ENCODE measurements around the gene TMEM9. TPM values are rescaled to one million over a fixed set of nuclear protein-coding genes. Genes with fewer than 3 reads are reported as not detected.
A peak's percentile ranks its signal among the peaks of the same experiment; 100 is the strongest.

TMEM9 gene
- total RNA-seq, 2 donors from 2014 or later = 145 to 156 TPM

GRCh38 chr1:201142011-201142848 lies 12.0 kb downstream of the TMEM9 start:
- no peaks in the 10 kb centered on the region for H3K27me3 Mint-ChIP-seq (ENCODE audit: insufficient read depth)
- peak overlapping the region; percentile 67 for H3K27ac Mint-ChIP-seq
- Histone ChIP-seq H3K36me3 (ENCODE audit: control insufficient read depth, insufficient read depth, low read length) (peaks cover 93% of the 10 kb centered on the region), H3K9ac (ENCODE audit: extremely low read depth, low read length, poor library complexity, severe bottlenecking) (no peak overlapping the region), H3K4me1 (ENCODE audit: control insufficient read depth, insufficient read depth, low read length) (no peaks in the 10 kb centered on the region), H3K27ac (ENCODE audit: low read depth, low read length) (no peak overlapping the region), H3K9me3 (ENCODE audit: control insufficient read depth, low read length) (no peaks in the 10 kb centered on the region), H3K4me3 (ENCODE audit: low read length) (no peak overlapping the region), H3K27me3 (ENCODE audit: control insufficient read depth, insufficient read depth, low read length, poor library complexity, severe bottlenecking) (no peaks in the 10 kb centered on the region)
- 92 to 98% methylated on average over 11 to 16 of the region's 16 CpGs for WGBS, 2 experiments (ENCODE audit: insufficient coverage in 1 of 2, insufficient read length in 1 of 2)
- no peak for TF ChIP-seq CTCF (conservative IDR thresholded peaks at IDR 0.05)
- peaks cover 9% of the 10 kb centered on the region for H3K4me1 Mint-ChIP-seq
- no peak for DNase-seq
- H3K4me3 Mint-ChIP-seq = no peak overlapping the region
- peaks cover 83% of the 10 kb centered on the region for H3K36me3 Mint-ChIP-seq (ENCODE audit: low read depth)
- no peaks in the 10 kb centered on the region for H3K9me3 Mint-ChIP-seq

- Mint-ChIP-seq H3K36me3 (ENCODE audit: low read depth) (peaks cover 80% of the 10 kb centered on the region), H3K27ac (no peak overlapping the region), H3K9me3 (no peaks in the 10 kb centered on the region), H3K27me3 (ENCODE audit: insufficient read depth) (no peaks in the 10 kb centered on the region), H3K4me3 (no peak overlapping the region), H3K4me1 (peaks cover 9% of the 10 kb centered on the region)
- DNase-seq = no peak
- WGBS, 2 experiments (ENCODE audit: insufficient coverage in 1 of 2, insufficient read length in 1 of 2) = 90 to 97% methylated on average over 4 to 5 of the region's 5 CpGs
- Histone ChIP-seq H3K9ac (ENCODE audit: extremely low read depth, low read length, poor library complexity, severe bottlenecking) (no peak overlapping the region), H3K27me3 (ENCODE audit: control insufficient read depth, insufficient read depth, low read length, poor library complexity, severe bottlenecking) (no peaks in the 10 kb centered on the region), H3K4me1 (ENCODE audit: control insufficient read depth, insufficient read depth, low read length) (no peaks in the 10 kb centered on the region), H3K36me3 (ENCODE audit: control insufficient read depth, insufficient read depth, low read length) (peaks cover 93% of the 10 kb centered on the region), H3K9me3 (ENCODE audit: control insufficient read depth, low read length) (no peaks in the 10 kb centered on the region), H3K4me3 (ENCODE audit: low read length) (no peak overlapping the region), H3K27ac (ENCODE audit: low read depth, low read length) (no peak overlapping the region)
- TF ChIP-seq CTCF (conservative IDR thresholded peaks at IDR 0.05) = no peak
Observed at GRCh38 chr1:201141418-201141817, 12.9 kb downstream of the TMEM9 start.

- Histone ChIP-seq H3K9me3 (ENCODE audit: control insufficient read depth, low read length) (no peaks in the 10 kb centered on the region), H3K4me1 (ENCODE audit: control insufficient read depth, insufficient read depth, low read length) (no peaks in the 10 kb centered on the region), H3K27ac (ENCODE audit: low read depth, low read length) (no peak overlapping the region), H3K4me3 (ENCODE audit: low read length) (no peak overlapping the region), H3K9ac (ENCODE audit: extremely low read depth, low read length, poor library complexity, severe bottlenecking) (no peak overlapping the region), H3K27me3 (ENCODE audit: control insufficient read depth, insufficient read depth, low read length, poor library complexity, severe bottlenecking) (no peaks in the 10 kb centered on the region), H3K36me3 (ENCODE audit: control insufficient read depth, insufficient read depth, low read length) (peaks cover 93% of the 10 kb centered on the region)
- H3K4me3 Mint-ChIP-seq = no peak overlapping the region
- TF ChIP-seq CTCF (conservative IDR thresholded peaks at IDR 0.05) = no peak
- peak overlapping the region; percentile 87 for H3K27ac Mint-ChIP-seq
- peaks cover 9% of the 10 kb centered on the region for H3K4me1 Mint-ChIP-seq
- DNase-seq = no peak
- no peaks in the 10 kb centered on the region for H3K27me3 Mint-ChIP-seq (ENCODE audit: insufficient read depth)
- H3K36me3 Mint-ChIP-seq (ENCODE audit: low read depth) = peaks cover 80% of the 10 kb centered on the region
- 95 to 97% methylated on average over 7 to 8 of the region's 8 CpGs for WGBS, 2 experiments (ENCODE audit: insufficient coverage in 1 of 2, insufficient read length in 1 of 2)
- H3K9me3 Mint-ChIP-seq = no peaks in the 10 kb centered on the region
Observed at GRCh38 chr1:201140941-201141260, 13.4 kb downstream of the TMEM9 start.

Data from endodermal cell (in vitro differentiated cells).